Left ventricle myocardium inferior (tissue), 1 donor: ENCODE measurements around the gene DOK6. TPM values are rescaled to one million over a fixed set of nuclear protein-coding genes. Genes with fewer than 3 reads are reported as not detected.

Experiments
- DNase-seq: peaks from one replicate; pipeline ENCODE4 v3.0.0-alpha.2; 2020
- H3K27ac ChIP-seq: fragments of 200-600 bp; replicated peaks from 2 replicates; pipeline ENCODE4 v1.8.0; 2021
- H3K27me3 ChIP-seq: fragments of 200-600 bp; 2 replicates; pipeline ENCODE4 v1.8.0; 2021; ENCODE audit warnings: low read depth
- H3K36me3 ChIP-seq: fragments of 200-600 bp; 2 replicates; pipeline ENCODE4 v1.8.0; 2021
- H3K4me1 ChIP-seq: fragments of 200-600 bp; 2 replicates; pipeline ENCODE4 v1.8.0; 2021
- H3K4me3 ChIP-seq: fragments of 200-600 bp; 2 replicates; pipeline ENCODE4 v1.8.0; 2021; ENCODE audit warnings: mild to moderate bottlenecking, moderate library complexity
- H3K9me3 ChIP-seq: fragments of 200-600 bp; replicated peaks from 2 replicates; pipeline ENCODE4 v1.8.0; 2021
- intact Hi-C: fragments of 100-400 bp; cut with micrococcal nuclease; formaldehyde crosslinking; loops from one replicate; pipeline ENCODE4 v1.11.0; 2022
- total RNA-seq: library from RNA; stranded (reverse); fragmentation: NEBNext Ultra II Directional; extraction: Animal tissue kit (Norgen Biotek cat#: 25700); gene quantifications from one replicate; pipeline ENCODE4 v1.2.1, GENCODE V29; 2021
- TF ChIP-seq, protein P1 (sequence below): fragments of 200-600 bp; IDR thresholded peaks from 2 replicates; pipeline ENCODE4 v1.8.0; 2021; ENCODE audit warnings: antibody characterized with exemption, mild to moderate bottlenecking, borderline replicate concordance
- donor health status: DM: no; HTN: yes; CAD: no; lungs with severe emphysema.

The DOK6 gene
- total RNA-seq, 1 donor from 2014 or later, result 0.96 TPM

DNA sequence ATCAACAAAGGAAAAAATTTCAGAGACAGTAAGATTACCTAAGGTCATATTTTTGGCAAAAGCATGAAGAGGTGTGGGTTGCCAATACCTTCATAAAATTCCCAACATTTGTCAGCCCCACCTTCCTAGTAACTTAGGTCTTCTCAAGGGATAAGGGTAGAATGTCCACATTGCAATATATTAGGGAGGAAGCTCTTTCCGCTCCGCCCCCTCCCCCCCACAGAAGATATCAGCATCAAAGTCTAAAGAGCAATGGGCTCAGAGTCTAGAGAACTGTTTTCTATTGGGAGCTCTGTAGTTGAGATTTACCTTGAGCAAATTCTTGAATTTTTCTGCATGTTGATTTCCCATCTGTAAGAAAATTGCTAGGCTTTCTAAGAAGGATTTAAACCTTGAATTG, 346.7 kb downstream of the DOK6 start:
- Histone ChIP-seq H3K4me1 (no peaks in the 10 kb centered on the region), H3K36me3 (no peaks in the 10 kb centered on the region), H3K9me3 (peaks cover 8% of the 10 kb centered on the region), H3K27ac (no peak overlapping the region), H3K4me3 (no peak overlapping the region), H3K27me3 (no peaks in the 10 kb centered on the region)
- intact Hi-C loops, result no loop called here
- TF ChIP-seq, protein P1, sequence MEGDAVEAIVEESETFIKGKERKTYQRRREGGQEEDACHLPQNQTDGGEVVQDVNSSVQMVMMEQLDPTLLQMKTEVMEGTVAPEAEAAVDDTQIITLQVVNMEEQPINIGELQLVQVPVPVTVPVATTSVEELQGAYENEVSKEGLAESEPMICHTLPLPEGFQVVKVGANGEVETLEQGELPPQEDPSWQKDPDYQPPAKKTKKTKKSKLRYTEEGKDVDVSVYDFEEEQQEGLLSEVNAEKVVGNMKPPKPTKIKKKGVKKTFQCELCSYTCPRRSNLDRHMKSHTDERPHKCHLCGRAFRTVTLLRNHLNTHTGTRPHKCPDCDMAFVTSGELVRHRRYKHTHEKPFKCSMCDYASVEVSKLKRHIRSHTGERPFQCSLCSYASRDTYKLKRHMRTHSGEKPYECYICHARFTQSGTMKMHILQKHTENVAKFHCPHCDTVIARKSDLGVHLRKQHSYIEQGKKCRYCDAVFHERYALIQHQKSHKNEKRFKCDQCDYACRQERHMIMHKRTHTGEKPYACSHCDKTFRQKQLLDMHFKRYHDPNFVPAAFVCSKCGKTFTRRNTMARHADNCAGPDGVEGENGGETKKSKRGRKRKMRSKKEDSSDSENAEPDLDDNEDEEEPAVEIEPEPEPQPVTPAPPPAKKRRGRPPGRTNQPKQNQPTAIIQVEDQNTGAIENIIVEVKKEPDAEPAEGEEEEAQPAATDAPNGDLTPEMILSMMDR, result no peak
- no peak for DNase-seq

DNA sequence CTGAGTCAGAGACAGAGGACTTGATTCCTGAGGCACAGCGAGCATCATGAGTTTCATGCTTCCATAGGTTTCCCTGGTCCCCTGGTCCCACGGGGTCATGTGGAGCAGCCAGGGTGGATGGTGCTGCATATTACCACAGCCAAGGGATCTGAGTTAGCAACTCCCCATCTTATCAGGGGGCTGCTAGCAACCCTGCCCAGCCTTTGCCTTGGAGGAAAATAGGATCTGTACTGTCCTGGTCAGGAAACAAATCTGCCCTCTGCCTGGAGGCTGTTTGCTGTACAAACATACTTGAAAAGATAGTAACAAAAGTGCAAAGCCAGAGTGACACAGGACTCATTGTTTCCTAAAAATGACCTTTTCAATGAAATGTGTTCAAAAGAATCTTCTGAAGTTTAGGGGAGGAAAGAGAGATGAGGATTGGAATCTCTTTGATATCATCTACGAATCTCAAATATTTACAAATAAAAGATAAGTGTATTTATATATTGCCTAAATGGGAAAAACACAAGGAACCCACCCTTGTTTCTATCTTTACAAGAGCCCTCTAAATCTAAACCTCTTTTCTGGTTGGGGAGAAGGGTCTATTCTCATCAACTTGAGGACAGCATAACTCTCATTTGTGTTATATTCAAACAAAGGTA, 352.2 kb downstream of the DOK6 start:
- no peak overlapping the region for H3K4me3 ChIP-seq
- no peaks in the 10 kb centered on the region for H3K27me3 ChIP-seq
- intact Hi-C loops, result no loop called here
- H3K4me1 ChIP-seq, result no peaks in the 10 kb centered on the region
- no peaks in the 10 kb centered on the region for H3K36me3 ChIP-seq
- DNase-seq, result no peak
- peaks cover 16% of the 10 kb centered on the region for H3K9me3 ChIP-seq
- no peak overlapping the region for H3K27ac ChIP-seq
- TF ChIP-seq, protein P1, result no peak

DNA sequence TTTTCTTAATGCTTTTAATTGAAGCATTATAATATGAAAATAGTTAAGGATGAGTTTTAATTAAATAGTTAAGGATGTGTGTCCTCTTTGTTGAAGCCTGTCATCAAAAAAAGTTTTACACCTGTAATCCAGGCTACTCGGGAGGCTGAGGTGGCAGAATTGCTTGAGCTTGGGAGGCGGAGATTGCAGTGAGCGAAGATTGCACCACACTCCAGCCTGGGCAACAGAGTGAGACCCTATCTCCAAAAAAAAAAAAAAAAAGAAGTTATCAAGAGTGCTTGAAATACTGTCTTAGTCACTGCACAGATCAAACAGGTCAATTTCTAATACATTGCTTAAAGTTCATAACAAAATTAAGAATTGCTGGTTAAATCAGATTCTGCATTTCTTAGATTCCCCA, 353.4 kb downstream of the DOK6 start:
- Histone ChIP-seq H3K4me1 (no peaks in the 10 kb centered on the region), H3K27ac (no peak overlapping the region), H3K9me3 (peaks cover 16% of the 10 kb centered on the region), H3K27me3 (no peaks in the 10 kb centered on the region), H3K4me3 (no peak overlapping the region), H3K36me3 (no peaks in the 10 kb centered on the region)
- no peak for DNase-seq
- intact Hi-C loops, result no loop called here
- TF ChIP-seq, protein P1, result no peak

DNA sequence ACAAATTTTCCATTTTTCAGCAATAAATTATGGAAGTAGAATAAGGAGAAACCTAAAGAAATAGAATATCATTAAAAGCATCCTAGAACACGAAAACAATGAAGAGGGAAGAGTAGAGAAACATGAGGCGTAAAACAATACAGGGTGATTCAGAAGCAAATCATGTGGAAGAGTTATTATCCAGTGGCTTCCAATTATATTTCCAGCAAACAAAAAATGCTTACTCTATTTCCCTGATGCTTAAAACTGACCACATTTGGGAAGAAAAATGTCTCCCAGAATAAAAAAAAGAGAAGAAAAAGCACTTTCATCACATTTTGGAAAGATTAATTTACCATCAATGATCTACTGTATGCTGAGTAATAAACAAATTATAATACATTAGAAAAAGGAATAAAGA, 354.4 kb downstream of the DOK6 start:
- TF ChIP-seq, protein P1, result no peak
- Histone ChIP-seq H3K27me3 (no peaks in the 10 kb centered on the region), H3K9me3 (peaks cover 14% of the 10 kb centered on the region), H3K36me3 (no peaks in the 10 kb centered on the region), H3K4me1 (no peaks in the 10 kb centered on the region), H3K27ac (no peak overlapping the region), H3K4me3 (no peak overlapping the region)
- intact Hi-C loops, result no loop called here
- DNase-seq, result no peak

DNA sequence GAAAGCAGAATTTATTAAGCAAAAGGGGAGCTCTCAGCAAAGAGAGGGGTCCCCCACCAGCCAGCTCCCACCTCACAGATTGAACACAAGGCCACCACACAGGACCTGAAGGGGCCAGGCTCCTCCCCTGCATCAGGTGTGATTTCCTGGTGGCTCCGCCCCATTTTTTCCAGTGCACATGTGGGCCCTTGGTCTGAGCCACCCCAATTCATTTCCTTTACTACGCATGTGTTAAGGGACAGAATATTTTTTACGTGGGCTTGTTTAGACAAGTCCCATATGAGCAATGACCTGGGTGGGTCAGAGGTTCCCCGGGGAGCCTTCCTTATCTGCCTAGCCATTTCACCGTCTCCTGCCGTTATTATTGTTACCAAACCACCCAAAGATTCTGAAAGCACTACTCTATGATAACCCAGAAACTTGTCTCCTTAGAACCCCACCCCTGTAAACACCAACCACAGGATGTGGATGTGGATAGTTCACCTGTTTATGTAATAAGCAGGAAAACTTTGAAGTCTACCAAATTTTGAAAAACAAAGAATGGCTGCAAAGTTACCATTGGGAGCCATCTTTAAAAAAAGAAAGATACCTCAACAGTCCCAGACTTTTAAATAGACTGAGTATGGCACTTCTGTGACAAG, 355.3 kb downstream of the DOK6 start:
- TF ChIP-seq, protein P1, result no peak
- H3K4me1 ChIP-seq, result no peaks in the 10 kb centered on the region
- intact Hi-C loops, result no loop called here
- DNase-seq, result no peak
- H3K9me3 ChIP-seq, result peaks cover 7% of the 10 kb centered on the region
- H3K27ac ChIP-seq, result no peak overlapping the region
- no peaks in the 10 kb centered on the region for H3K27me3 ChIP-seq
- no peaks in the 10 kb centered on the region for H3K36me3 ChIP-seq
- no peak overlapping the region for H3K4me3 ChIP-seq
